Spleen (tissue), 11 donors: ENCODE results near the gene PRKG1. TPM values are rescaled to one million over a fixed set of nuclear protein-coding genes. Genes with fewer than 3 reads are reported as not detected.

Experiments used
- DNase-seq: peaks from one replicate; pipeline ENCODE4 v3.0.0-alpha.2; 2020
- H3K27ac ChIP-seq, 8 donors: fragments of 200-600 bp; sonication (generic) in 7 of 8; 1 replicate in 4 of 8; 2 replicates in 4 of 8; pipeline versions ENCODE4 v1.5.0 to v1.8.0; 2016 to 2021; ENCODE audit warnings: inconsistent platforms in 4 of 8, mild to moderate bottlenecking in 4 of 8, moderate library complexity in 1 of 8
- H3K27me3 ChIP-seq, 7 donors: fragments of 200-600 bp; sonication (generic) in 6 of 7; replicated peaks in 1 of 7; 1 replicate in 4 of 7; 2 replicates in 3 of 7; pipeline versions ENCODE4 v1.5.0 to v1.8.0; 2016 to 2021; ENCODE audit warnings: inconsistent platforms in 3 of 7, mild to moderate bottlenecking in 1 of 7
- H3K36me3 ChIP-seq, 6 donors: fragments of 200-600 bp; sonication (generic) in 5 of 6; 1 replicate in 4 of 6; 2 replicates in 2 of 6; pipeline versions ENCODE4 v1.5.0 to v1.8.0; 2016 to 2021; ENCODE audit warnings: inconsistent platforms in 2 of 6
- H3K4me1 ChIP-seq, 6 donors: fragments of 200-600 bp; sonication (generic) in 5 of 6; 1 replicate in 3 of 6; 2 replicates in 3 of 6; pipeline versions ENCODE4 v1.5.0 to v1.8.0; 2016 to 2021; ENCODE audit warnings: inconsistent platforms in 3 of 6
- H3K4me3 ChIP-seq, 8 donors: fragments of 200-600 bp; sonication (generic) in 7 of 8; 1 replicate in 4 of 8; 2 replicates in 4 of 8; pipeline versions ENCODE4 v1.5.0 to v1.8.0; 2016 to 2021; ENCODE audit warnings: inconsistent platforms in 4 of 8, mild to moderate bottlenecking in 4 of 8, moderate library complexity in 2 of 8
- H3K9me3 ChIP-seq, 8 donors: fragments of 200-600 bp; sonication (generic) in 7 of 8; 1 replicate in 4 of 8; 2 replicates in 4 of 8; pipeline versions ENCODE4 v1.5.0 to v1.8.0; 2016 to 2021; ENCODE audit warnings: inconsistent platforms in 4 of 8
- POLR2A ChIP-seq, 3 donors: fragments of 450-650 bp; IDR thresholded peaks; one replicate each; pipeline ENCODE4 v1.5.1; 2017; ENCODE audit warnings: antibody characterized with exemption in 3 of 3, mild to moderate bottlenecking in 1 of 3
- POLR2AphosphoS5 ChIP-seq, 3 donors: sonication (generic); formaldehyde crosslinking; IDR thresholded peaks; one replicate each; pipeline ENCODE4 v1.5.1; 2017; ENCODE audit warnings: antibody characterized with exemption in 3 of 3
- WGBS, 5 donors: extraction: QIAGEN DNeasy Blood & Tissue Kit in 3 of 5; methylation state at CpG; one replicate each; pipeline versions ENCODE4 v1.1.5 to v1.1.7; 2013 to 2018; 5-methylcytosine and 5-hydroxymethylcytosine counted together
- intact Hi-C: fragments of 100-400 bp; cut with DNase I; formaldehyde crosslinking; loops from one replicate; pipeline ENCODE4 v1.15.0; 2023; ENCODE audit warnings: low total_unique reads
- polyA plus RNA-seq, 3 donors: library from polyadenylated mRNA; stranded (reverse); fragments of 200-250 nt; gene quantifications; one replicate each; pipeline ENCODE4 v1.2.1, GENCODE V29; 2013
- total RNA-seq, 7 donors: library from RNA; depleted of rRNA in 3 of 7; stranded (reverse); fragments of >200 nt in 3 of 7; fragmentation: NEBNext Ultra II Directional in 4 of 7; extraction: Animal tissue kit (Norgen Biotek cat#: 25700) in 4 of 7; gene quantifications; one replicate each; pipeline versions ENCODE4 v1.1.0 to v1.2.1, GENCODE V29; 2016 to 2021
- TF ChIP-seq, protein P1 (sequence below), 11 experiments: fragments of 200-600 bp in 7 of 11; fragments of 450-650 bp in 4 of 11; sonication (generic) in 4 of 11; IDR thresholded peaks in 8 of 11; conservative IDR thresholded peaks in 3 of 11; 1 replicate in 7 of 11; 2 replicates in 4 of 11; pipeline versions ENCODE4 v1.4.0 to v1.8.0; 2016 to 2021; ENCODE audit warnings: antibody characterized with exemption in 11 of 11, inconsistent platforms in 4 of 11, mild to moderate bottlenecking in 1 of 11
- donor health status: healthy with polysubstance abuse.
- donor health status: DM: no; HTN: no; CAD: no; lungs with moderate emphysema.
- donor health status: DM: no; HTN: no; CAD: no.
- donor health status: Bipolar disorder and iron deficiency.
- donor health status: healthy.
- donor health status: DM: no; HTN: no; CAD: no.
- donor health status: DM: yes; HTN: yes; CAD: no.

The PRKG1 gene
- total and polyA plus RNA-seq, 10 donors, result 0.65 to 10.5 (median 7.2) TPM

DNA sequence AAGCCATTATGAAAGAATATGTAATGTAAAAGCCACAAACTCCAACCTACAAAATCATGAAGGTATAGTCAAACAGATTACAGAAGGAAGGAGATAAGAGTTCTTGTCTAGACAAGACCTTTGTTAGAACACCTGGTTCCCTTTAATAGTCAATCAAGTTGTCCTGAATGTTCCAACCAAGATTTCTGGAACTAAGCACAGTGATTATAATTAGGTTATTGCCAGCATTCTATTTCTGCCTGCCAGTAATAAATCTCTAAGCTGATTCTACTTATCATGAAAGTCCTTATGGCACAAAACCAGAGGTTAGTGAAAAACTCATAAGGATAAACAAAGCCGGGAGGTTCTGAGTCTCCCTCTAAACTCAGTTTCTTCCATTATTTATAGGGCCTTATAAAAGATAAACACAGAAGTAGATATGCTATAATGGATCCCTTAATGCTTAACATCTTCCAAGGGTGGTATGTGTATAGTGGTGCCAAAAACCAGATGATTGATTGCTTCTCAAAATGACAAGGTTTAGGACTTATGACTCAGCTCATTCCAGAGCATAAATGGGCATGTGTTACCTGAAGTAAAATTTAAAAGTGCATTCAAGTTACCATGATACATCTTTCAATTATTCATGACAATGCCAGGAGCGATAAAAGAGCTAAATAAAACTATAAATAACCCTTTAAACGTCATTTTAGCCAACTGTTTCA, 387.9 kb downstream of the PRKG1 start:
- TF ChIP-seq POLR2AphosphoS5 (IDR thresholded peaks at IDR 0.05) (no peak), POLR2A (IDR thresholded peaks at IDR 0.05) (no peak)
- TF ChIP-seq, protein P1, sequence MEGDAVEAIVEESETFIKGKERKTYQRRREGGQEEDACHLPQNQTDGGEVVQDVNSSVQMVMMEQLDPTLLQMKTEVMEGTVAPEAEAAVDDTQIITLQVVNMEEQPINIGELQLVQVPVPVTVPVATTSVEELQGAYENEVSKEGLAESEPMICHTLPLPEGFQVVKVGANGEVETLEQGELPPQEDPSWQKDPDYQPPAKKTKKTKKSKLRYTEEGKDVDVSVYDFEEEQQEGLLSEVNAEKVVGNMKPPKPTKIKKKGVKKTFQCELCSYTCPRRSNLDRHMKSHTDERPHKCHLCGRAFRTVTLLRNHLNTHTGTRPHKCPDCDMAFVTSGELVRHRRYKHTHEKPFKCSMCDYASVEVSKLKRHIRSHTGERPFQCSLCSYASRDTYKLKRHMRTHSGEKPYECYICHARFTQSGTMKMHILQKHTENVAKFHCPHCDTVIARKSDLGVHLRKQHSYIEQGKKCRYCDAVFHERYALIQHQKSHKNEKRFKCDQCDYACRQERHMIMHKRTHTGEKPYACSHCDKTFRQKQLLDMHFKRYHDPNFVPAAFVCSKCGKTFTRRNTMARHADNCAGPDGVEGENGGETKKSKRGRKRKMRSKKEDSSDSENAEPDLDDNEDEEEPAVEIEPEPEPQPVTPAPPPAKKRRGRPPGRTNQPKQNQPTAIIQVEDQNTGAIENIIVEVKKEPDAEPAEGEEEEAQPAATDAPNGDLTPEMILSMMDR (IDR thresholded peaks at IDR 0.05 in 8 of 11, conservative IDR thresholded peaks at IDR 0.05 in 3 of 11), result no peak
- H3K9me3 ChIP-seq, result no peaks in the 10 kb centered on the region
- H3K36me3 ChIP-seq, result no peaks in the 10 kb centered on the region
- H3K4me3 ChIP-seq, result no peak overlapping the region
- DNase-seq, result no peak
- no peaks in the 10 kb centered on the region for H3K27me3 ChIP-seq
- H3K27ac ChIP-seq, result no peak overlapping the region
- intact Hi-C loops, result no loop called here
- WGBS, 5 donors, result 46 to 66% (median 59%) methylated on average over 3 of the region's 3 CpGs
- no peaks in the 10 kb centered on the region for H3K4me1 ChIP-seq

DNA sequence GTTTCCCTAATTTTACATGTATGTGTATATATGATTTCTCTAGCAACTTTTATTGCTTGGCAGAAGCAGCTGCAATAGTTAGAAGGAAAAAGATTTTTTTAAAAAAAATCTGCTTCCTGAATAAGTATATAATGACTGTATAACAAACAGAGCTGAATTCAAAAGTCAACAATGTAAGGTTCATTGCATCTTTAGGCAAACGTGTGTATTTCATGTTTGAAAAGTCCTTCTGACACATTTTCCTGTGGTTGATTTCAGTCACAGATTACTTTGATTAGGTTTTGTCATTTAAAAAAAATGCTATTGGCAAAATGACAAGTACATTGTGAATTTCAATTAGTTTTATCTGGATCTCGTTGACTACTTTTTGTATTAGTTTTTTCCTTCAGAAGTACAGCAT, 394.1 kb downstream of the PRKG1 start:
- 36 to 55% (median 46%) methylated on average over 2 of the region's 2 CpGs for WGBS, 5 donors
- H3K27ac ChIP-seq, result no peak overlapping the region
- no peaks in the 10 kb centered on the region for H3K36me3 ChIP-seq
- intact Hi-C loops, result no loop called here
- DNase-seq, result no peak
- TF ChIP-seq POLR2AphosphoS5 (IDR thresholded peaks at IDR 0.05) (no peak), POLR2A (IDR thresholded peaks at IDR 0.05) (no peak)
- TF ChIP-seq, protein P1 (IDR thresholded peaks at IDR 0.05 in 8 of 11, conservative IDR thresholded peaks at IDR 0.05 in 3 of 11), result no peak
- no peaks in the 10 kb centered on the region for H3K9me3 ChIP-seq
- no peaks in the 10 kb centered on the region for H3K4me1 ChIP-seq
- no peaks in the 10 kb centered on the region for H3K27me3 ChIP-seq
- no peak overlapping the region for H3K4me3 ChIP-seq

DNA sequence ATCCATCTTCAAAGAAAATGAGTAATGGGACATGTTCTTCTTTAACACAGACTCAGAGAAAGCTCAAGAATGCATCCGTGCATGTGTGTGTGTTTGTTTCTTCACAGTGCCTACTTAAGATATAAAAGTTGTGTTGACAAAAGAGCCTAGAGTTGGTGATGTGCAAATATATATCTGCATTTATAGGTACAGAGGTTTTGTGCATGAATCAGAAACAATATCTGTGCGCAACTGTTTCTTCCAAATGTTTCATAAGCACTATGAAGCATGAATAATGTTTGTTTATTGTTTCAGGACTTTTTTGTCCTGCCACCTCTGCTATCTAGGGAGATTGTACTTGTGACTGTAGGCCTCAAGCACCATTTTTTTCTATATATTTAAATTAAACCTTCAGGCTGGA, 395.4 kb downstream of the PRKG1 start:
- intact Hi-C loops, result no loop called here
- TF ChIP-seq POLR2A (IDR thresholded peaks at IDR 0.05), result no peak
- no peak for TF ChIP-seq POLR2AphosphoS5 (IDR thresholded peaks at IDR 0.05)
- TF ChIP-seq, protein P1 (IDR thresholded peaks at IDR 0.05 in 8 of 11, conservative IDR thresholded peaks at IDR 0.05 in 3 of 11), result no peak
- H3K4me3 ChIP-seq, result no peak overlapping the region
- 93 to 99% (median 94%) methylated on average over 2 of the region's 2 CpGs for WGBS, 5 donors
- H3K9me3 ChIP-seq, result no peaks in the 10 kb centered on the region
- no peaks in the 10 kb centered on the region for H3K36me3 ChIP-seq
- no peak for DNase-seq
- no peaks in the 10 kb centered on the region for H3K4me1 ChIP-seq
- no peak overlapping the region for H3K27ac ChIP-seq
- no peaks in the 10 kb centered on the region for H3K27me3 ChIP-seq

DNA sequence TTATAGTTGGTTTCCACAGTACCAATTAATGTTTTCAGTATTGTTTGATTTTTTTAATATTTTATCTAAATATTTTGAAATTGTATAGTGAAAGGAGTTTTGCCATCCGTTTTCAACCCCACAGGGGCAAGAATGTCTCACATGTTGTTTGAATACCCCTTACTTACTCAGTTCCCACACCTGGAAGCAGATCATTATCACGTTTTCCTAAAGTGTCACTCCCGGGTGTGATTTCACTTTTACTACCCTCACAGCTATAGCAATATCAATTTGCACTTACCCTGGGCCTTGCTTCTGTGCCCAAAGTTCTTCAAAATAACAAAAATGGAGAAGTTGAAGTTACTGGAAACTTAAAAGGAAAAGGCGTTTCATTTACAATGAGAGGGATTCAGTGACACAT, 397.0 kb downstream of the PRKG1 start:
- intact Hi-C loops, result no loop called here
- no peaks in the 10 kb centered on the region for H3K36me3 ChIP-seq
- no peak overlapping the region for H3K27ac ChIP-seq
- TF ChIP-seq POLR2A (IDR thresholded peaks at IDR 0.05), result no peak
- no peaks in the 10 kb centered on the region for H3K9me3 ChIP-seq
- H3K4me3 ChIP-seq, result no peak overlapping the region
- 41 to 58% (median 48%) methylated on average over 4 of the region's 4 CpGs for WGBS, 5 donors
- no peak for DNase-seq
- no peaks in the 10 kb centered on the region for H3K4me1 ChIP-seq
- H3K27me3 ChIP-seq, result no peaks in the 10 kb centered on the region
